NCI-H2227 (cell line): ENCODE measurements around the gene ABHD12.

Experiments
- DNase-seq: peaks from one replicate; lab custom pipeline; 2025; ENCODE audit not compliant: unreplicated experiment; lab: John Stamatoyannopoulos, UW

Gene ABHD12

DNA sequence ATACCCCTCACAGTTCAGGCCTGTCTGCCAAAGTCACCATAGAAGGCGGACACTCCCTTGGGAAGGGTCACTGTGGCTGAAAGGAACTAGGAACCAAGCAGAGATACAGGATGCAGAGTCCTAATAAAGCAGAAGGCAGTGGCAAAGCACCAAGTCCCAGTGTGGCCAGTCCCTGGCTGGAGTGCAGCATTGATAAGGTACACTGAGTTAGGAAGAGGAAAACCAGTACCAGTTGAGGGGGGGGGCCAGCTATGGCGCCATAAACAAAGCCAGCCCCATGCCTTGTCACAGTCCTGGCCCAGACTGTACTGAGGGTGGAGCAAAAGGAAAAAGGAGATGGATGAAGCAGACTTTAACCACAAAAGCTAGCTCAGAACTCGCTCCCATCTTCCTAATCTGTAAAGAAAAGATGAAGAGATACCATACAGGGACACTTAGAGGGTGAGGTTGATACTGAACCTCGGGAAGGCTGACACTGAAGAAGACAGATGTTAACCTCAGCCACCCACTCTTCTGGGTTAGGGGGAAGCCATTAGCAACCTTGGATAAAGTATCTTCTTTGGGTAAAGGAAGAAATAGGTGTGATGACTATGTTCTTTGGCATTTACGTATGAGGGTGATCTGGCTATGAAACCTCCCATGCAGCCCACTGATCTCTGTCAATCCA, 7.8 kb downstream of the ABHD12 start:
- no peak for DNase-seq

DNA sequence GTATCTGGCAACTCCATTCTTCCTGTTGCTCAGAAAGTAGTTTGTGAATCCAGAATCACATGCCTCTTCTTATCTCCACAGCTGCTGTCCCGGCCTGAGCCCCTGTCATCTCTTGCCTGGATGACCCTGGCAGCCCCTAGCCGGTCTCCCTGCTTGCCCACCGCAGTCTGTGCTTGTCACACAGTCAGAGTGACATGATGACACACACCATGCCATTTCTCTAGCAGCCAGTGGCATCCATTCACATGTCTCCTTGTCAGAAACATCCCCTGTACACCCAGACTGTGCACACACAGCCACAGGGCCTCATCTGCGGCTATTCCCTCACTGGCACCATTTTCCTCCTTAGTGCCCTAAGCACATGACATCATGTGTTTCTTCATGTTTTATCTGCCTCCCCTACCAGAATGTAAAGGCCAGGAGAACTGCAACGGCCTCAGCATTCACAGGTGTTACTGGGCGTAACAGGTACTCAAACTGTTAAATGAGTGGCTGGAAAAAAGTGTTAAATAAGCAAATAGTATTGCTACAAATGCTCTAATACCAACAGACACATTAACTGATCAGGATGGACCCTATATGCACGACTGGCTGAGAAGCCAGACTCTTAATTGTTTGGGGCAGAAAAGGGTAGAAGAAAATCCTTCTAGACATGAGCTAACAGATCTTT, 9.6 kb downstream of the ABHD12 start:
- DNase-seq, result no peak

DNA sequence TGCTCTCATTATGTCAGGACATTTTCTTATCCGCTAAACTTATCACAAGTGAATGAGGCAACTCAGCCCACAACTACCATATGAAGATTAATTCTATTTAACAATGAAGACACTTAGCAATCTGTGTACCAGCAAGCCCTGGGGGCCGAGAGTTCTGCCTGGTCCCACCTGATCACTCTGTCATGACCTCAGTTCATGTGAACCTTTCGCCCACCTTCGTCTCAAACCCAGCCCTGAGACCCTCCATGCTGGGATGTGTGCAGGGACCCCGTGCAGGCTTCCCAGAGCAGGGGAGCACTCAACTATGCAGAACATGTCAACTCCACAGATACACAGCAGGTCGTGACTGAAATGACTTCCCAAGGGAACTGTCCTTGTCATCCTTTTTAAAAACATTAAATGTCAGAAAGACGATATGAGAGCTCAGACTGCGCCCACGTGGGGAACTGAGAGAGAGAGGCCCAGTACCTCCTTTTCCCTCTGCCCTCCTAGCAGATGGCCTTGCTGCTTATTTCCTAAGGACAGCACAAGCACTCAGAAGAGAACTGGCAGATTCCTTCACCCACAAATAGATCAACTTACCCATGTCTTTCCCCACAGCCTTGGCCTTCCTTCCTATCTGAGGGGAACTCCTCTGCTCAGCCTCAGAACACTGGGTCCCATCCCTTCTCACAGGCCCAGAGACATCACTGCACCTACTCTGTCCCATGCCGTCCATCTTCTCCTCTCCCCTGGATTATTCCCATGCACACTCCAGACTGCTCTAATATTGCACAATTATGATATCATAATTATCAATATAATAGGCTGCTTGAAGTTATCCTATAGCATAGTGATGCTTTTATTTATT, 11.5 kb downstream of the ABHD12 start:
- DNase-seq, result no peak

DNA sequence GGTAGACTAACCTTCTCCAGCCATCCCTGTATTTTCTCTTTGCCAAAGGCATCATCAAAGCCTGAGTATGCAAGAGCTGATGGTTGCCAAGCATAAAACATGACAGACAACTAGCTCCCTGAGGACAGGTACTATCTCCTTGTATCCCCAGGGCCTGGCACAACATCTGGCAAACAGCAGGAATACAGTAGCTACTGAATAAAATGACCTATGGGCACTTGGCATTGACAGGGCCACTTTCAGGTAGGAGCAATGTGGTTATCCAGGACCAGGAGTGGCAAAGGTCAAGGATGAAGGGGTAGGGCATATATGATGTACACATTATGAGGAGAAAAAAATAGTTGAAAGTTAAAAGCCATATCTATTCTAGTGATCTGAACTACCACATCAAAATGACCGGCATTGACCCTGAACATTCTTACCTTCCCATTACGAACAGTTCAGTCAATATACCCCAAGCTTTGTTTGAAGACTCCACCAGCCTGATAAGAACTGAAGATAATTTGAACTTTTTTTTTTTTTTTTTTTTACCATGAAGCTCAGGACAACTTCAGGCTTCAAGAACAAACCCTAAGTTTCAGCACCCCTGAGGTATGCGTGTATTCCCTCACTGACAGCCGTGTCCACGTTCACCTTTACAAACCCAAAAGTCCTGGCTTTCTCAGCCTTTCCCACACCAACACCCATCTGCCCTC, 12.3 kb downstream of the ABHD12 start:
- no peak for DNase-seq

DNA sequence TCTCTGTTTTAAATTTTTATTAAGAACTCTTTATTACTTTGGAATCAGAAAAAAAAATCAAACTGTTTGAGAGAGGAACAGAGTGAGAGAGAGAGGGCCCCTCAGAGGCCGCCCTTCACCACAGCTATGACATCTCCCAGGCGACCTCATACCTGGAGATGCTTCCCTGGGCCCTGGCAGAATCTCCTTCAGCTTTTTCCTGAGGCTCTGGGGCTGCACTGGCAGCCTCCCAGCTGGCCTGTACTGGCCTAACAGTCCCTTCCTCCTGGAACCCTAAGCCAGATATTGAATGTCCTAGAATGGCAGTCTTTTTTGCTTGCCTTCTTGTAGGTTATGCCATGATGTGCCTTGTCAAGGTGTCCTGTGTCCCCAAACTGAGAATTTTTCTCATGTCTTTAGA, 13.7 kb downstream of the ABHD12 start:
- DNase-seq, result no peak

DNA sequence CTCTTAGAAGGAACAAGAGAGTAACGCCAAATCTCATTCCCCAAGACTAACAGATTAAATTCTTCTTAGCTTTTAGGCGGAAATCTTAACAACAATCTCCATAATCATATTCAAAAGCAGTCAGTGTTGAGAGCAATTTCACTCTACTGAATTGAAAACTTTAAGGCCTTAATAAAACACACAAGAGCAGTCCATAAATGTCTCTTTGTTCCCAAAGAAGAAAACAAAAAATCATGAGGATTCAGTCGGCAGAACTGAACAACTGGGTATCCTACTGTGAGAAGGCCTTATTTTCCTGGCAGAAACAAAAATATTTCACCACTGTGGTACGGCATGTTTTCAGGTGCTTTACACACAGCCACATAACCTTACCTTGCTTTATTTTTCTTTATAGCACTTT, 14.4 kb downstream of the ABHD12 start:
- no peak for DNase-seq

DNA sequence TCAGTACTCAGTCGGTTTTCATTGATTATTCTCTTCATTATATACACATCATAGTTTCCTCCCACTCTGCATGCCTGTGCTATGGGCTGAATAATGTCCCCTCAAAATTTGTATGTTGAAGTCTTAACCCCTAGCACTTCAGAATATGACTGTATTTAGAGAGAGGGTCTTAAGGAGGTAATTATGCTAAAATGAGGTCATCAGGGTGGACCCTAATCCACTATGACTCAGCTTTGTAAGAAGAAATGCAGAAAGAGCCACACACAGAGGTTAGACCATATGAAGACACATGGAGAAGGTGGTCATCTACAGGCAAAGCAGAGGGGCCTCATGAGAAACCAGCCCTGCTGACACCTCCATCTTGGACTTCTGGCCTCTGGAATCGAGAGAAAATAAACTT, 15.8 kb downstream of the ABHD12 start:
- no peak for DNase-seq

DNA sequence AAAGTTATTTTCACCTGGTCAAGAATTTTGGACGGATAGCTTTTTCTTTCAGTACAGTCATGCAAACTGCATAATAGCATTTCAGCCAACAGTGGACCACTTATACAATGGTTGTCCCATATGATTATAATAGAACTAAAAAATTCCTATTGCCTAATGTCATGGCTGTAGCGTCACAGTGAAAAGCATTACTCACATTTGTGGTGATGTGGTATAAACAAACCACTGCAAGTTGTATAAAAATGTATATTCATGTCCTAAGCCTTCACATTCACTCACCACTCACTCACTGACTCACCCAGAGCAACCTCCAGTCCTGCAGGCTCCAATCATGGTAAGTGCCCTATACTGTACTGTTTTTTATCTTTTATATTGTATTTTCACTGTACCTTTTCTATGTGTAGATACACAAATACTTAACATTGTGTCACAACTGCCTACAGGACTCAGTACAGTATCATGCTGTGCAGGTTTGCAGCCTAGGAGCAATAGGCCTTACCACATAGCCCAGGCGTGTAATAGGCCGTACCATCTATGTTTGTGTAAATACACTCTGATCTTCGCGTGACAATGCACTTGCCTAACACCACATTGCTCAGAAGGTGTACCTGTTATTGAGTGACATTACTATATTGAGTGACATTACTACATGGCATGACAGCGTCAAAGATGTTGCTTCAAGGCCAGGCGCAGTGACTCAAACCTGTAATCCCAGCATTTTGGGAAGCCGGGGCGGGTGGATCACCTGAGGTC, 17.9 kb downstream of the ABHD12 start:
- no peak for DNase-seq

DNA sequence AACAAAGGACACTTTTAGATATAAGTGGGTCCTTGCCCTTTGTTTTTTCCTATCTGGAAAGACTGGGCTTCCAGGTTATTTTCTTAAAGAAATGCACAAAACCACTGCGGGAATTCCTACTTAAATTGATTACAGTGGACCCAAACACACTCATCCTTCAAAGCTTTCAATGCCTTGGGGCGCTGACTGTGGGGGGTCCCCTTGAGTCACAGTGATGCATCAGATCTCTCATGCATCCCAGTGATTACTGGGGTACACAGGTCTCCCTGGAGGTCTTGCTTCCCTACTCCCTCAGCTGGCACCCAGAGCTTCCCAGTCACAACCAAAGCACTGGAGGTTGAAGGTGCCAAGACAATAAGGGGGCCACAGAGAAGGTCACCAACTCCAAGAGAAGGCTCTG, 20.7 kb downstream of the ABHD12 start:
- DNase-seq, result no peak

DNA sequence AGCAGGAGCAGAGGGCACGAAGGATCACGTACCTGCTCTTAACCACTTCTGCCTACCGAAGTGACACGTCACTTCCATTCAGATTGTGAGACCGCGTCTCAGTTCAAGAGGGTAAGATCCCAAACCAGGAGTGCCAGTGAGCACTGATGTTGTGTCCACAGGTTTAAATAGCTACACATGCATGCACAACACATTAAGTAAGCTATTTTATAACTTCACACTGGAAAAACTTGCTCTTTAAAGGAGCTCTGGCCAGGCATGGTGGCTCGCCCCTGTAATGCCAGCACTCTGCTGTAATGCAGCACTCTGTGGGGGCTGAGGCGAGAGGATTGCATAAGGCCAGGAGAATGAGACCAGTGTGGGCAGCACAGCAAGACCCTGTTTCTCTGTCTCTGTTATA, 21.1 kb downstream of the ABHD12 start:
- DNase-seq, result no peak

DNA sequence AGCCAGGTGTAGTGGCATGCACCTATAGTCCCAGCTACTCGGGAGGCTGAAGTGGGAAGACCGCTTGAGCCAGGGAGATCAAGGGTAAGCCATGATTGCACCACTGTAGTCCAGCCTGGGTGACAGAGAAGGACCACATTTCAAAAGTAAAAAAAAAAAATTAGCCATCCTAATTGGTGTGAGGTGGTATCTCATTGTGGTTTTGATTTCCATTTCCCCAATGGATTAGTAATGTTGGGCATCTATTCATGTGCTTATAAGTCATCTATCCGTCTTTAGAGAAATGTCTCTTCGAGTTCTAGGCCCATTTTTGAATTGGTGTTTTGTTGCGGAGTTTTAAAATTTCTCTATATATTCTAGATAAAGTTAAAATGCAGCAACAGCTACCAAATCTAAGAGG, 21.7 kb downstream of the ABHD12 start:
- no peak for DNase-seq

DNA sequence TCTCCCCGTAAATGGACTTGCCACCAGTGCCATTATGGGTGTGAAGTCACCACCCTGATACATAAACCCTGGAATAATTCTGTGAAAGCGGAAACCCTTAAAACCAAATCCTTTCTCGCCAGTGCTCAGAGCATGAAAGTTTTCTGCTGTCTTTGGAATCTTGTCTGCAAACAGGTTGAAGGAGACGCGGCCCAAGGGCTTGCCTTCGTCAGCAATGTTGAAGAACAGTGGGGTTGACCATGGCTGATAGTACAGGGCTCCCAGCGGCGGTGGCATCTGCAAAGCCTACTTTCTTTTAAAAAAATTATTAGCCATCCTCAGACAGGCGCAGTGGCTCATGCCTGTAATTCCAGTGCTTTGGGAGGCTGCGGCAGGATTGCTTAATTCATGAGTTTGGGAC, 22.1 kb downstream of the ABHD12 start:
- no peak for DNase-seq

DNA sequence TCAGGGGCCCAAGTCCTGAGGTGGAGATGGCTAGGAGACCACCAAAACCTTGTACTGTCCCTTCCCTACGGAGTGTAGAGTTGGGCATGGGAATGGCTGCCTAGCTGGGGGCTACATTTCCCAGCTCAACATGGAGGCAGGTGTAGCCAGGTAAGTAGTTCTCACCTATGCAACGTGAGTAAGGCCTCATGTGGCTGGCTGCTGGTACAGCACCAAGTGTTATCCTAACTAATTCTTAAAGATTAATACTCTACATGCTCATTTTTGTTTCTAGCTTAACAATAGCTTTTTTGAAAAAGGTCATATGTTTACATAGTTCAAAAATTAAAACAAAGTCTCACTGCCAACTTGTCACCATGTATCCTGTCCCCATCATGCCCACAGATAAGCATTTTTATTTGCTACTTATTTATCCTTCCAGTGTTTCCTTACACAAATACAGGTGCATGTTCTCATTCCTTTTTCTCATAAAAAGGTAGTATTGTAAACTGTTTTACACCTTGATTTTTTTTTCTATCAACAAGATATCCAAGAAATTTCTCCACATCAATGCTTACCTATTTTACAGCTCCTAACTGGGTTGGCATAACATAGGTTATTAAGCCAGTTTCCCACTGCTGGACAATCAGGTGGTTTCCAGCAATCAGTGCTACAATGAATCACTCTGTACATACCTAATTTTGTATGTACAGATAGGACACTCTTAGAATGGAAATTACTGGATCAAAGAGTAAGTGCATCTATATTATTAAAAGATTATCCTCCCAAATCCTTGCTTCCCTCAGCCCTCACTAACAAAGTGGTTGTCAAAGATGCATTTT, 25.5 kb downstream of the ABHD12 start:
- no peak for DNase-seq

DNA sequence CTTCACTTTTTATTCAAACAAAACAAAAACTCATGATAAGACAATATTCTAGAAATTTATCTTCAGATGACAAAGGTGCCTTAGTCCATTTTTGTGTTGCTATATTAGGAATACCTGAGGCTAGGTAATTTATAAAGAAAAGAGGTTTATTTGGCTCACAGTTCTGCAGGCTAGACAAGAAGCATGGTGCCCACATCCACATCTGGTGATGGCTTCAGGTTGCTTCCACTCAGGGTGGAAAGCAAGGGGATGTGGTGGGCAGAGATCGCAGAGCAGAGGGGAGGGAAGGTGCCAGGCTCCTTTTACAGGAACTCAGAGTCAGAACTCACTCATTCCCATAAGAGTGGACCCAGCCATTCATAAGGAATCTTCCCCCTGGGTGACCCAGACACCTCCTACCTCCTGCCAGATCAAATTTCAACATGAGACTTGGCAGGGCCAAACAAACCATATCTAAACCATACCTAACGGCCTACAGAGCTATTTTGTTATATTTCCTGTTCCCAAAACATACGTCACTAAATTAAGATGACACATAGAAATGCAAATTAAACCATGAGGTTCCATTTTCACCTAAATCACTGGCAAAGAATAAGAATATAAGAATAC, 26.4 kb downstream of the ABHD12 start:
- no peak for DNase-seq

DNA sequence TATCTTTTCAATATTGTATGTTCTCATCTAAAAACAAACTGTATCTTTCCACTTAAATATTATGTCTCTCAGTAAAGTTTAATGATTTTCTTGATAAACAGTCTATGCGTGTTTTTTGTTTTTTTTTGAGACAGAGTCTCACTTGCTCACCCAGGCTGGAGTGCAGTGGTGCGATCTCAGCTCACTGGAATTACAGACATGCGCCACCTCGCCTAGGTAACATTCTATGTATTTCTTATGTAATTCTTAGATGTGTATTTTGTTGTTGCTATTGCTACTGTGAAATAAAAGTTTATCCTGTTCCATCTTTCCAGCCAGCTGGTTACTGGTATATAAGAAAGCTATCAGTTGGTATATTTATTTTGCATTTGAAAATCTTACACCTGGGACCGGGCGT, 29.4 kb downstream of the ABHD12 start:
- no peak for DNase-seq

DNA sequence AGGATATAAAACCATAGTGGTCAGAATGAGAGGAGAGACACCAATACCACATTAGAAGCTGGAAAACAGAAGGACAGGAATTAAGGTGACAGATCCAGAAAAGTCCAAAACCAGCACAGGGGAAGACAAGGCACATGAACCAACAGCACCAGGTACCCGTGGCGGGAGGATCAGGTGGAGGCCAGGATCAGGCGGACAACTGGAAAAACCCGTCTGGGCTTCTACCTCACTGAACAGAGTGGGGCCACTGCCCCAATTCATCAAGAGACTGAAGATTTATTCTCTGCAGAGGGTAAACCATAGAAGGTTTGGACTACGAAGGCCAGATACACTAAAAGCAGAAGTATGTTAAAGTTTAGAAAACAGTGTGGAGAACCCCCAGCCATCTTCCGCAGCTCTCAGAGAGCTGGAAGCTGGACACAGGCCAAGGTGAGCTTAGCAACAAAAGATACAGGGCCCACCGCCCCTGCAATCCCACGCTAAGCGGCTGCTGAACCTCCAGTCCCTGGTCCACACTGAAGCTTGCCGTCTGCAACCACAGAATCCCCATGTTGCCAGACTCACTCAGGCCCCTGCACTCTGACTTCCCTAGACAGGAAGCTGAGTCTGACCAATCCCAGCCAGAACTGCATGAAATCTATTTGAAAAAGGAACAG, 29.9 kb downstream of the ABHD12 start:
- DNase-seq, result no peak

DNA sequence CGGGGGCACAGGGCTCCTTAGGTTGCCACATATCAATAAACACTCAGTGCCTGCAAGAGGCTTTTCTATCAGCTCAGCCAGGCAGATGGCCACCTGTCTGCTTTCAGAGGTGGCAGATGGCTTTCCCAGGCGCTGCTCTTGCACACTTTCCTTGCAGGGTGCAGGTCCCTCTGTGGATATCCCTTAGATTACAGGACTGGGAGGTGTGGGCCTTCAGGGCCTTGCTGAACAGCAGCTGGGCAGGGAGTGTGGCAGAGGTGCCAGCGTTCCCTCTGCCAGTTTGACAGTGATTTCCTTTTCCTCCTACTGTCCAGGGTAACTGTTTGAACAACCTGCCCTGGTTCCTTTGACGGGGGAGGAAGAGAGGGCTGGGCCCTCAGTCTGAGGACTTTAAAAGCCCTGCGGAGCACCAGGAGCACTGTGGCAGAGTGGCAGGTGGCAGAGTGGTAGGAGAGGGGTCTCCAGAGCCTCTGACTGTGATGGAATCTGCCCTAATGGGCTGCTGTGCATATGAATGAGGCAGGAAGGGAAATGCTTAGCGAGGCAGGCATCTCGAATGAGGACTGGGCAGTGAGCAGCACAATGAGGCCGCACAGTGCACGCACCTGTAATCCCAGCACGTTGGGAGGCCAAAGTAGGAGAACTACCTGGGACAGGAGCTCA, 34.2 kb downstream of the ABHD12 start:
- no peak for DNase-seq

DNA sequence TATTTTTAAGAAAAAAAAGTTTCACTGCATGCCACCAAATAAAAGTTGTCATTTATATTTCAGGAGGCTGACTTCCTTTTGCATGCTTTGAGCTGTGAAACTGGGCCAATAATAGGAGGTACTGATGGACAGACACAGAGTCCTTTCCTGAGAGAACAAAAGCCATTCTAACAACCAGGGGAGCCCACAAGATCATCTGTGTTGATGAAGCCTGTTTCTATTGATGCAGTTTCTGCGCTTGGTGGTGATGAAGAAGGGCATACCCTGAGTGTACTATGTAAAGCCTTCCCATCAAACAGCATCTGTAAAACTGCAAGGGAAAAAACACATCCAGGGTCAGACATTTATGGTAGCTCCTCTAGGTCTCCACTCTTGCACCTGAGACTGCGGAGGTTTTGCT, 34.8 kb downstream of the ABHD12 start:
- DNase-seq, result no peak
